GM12878 (cell line): ENCODE data around the gene ITGA6. TPM values are rescaled to one million over a fixed set of nuclear protein-coding genes. Genes with fewer than 3 reads are reported as not detected.

Experiments used
- ATAC-seq: fragments of 200-7000 bp; cut with Tn5 transposase; 3 replicates; pipeline ENCODE4 v1.9.1; 2020; ENCODE audit warnings: mild to moderate bottlenecking, moderate library complexity
- BruUV-seq: library from RNA; stranded (reverse); fragments of 400-500 nt; replicated peaks from 2 replicates; lab custom pipeline; 2021; lab: Mats Ljungman, UMichigan
- CTCF ChIA-PET: fragments of 300-600 bp; sonication (Branson Sonifier 250); formaldehyde crosslinking; extraction: SDS; loops from one replicate; lab custom pipeline; 2021; ENCODE audit warnings: inconsistent platforms; lab: Yijun Ruan, JAX
- POLR2A ChIA-PET: fragments of 350-600 bp; formaldehyde crosslinking; extraction: SDS; loops from one replicate; lab custom pipeline; 2021; ENCODE audit warnings: inconsistent platforms; lab: Charles Lee
- RAD21 ChIA-PET: fragments of 300-600 bp; sonication (Branson Sonifier 250); formaldehyde crosslinking; loops from one replicate; lab custom pipeline; 2023; ENCODE audit warnings: antibody characterized with exemption; ENCODE audit not compliant: unreplicated experiment; lab: Charles Lee
- SMC1A ChIA-PET: fragments of 300-600 bp; sonication (Branson Sonifier 250); formaldehyde crosslinking; loops from one replicate; lab custom pipeline; 2023; ENCODE audit not compliant: unreplicated experiment, uncharacterized antibody; lab: Charles Lee
- DNase-seq: peaks from one replicate; pipeline ENCODE4 v3.0.0-alpha.2; 2011; ENCODE audit warnings: low read depth, low spot score
- FAIRE-seq: peaks from 3 replicates; lab custom pipeline; 2011; peaks lifted over from hg19 to GRCh38; lab: Jason Lieb, UNC
- H2AFZ ChIP-seq: 2 replicates; pipeline ENCODE4 v1.6.0; 2011; ENCODE audit warnings: low read depth, low read length, control low read depth; ENCODE audit not compliant: control insufficient read depth
- H3K27ac ChIP-seq: 2 replicates; pipeline ENCODE4 v1.5.1; 2011; ENCODE audit warnings: control low read depth; ENCODE audit not compliant: control insufficient read depth, insufficient read depth
- H3K27me3 ChIP-seq, 2 experiments: replicated peaks in 1 of 2; 2 replicates each; pipeline versions ENCODE4 v1.6.0 to v1.6.1; 2011; ENCODE audit warnings: low read length in 1 of 2; ENCODE audit not compliant: control insufficient read depth in 2 of 2, insufficient read depth in 2 of 2
- H3K36me3 ChIP-seq, 2 experiments: 2 replicates each; pipeline ENCODE4 v1.5.1; 2011; ENCODE audit warnings: low read length in 1 of 2; ENCODE audit not compliant: control insufficient read depth in 2 of 2, insufficient read depth in 2 of 2
- H3K4me1 ChIP-seq: 2 replicates; pipeline ENCODE4 v1.6.1; 2011; ENCODE audit warnings: mild to moderate bottlenecking, low read length, moderate library complexity, mixed read lengths; ENCODE audit not compliant: control insufficient read depth, insufficient read depth
- H3K4me2 ChIP-seq: 2 replicates; pipeline ENCODE4 v1.6.0; 2011; ENCODE audit warnings: control low read depth; ENCODE audit not compliant: control insufficient read depth, insufficient read depth
- H3K4me3 ChIP-seq: fragments of 200-600 bp; sonication (generic); 2 replicates; pipeline ENCODE4 v1.5.1; 2016
- H3K79me2 ChIP-seq: 2 replicates; pipeline ENCODE4 v1.6.0; 2011; ENCODE audit warnings: low read length; ENCODE audit not compliant: control insufficient read depth, insufficient read depth
- H3K9ac ChIP-seq: 2 replicates; pipeline ENCODE4 v1.8.0; 2011; ENCODE audit warnings: low read length, control low read depth, mixed read lengths; ENCODE audit not compliant: control insufficient read depth, insufficient read depth
- H3K9me3 ChIP-seq: replicated peaks from 3 replicates; pipeline ENCODE4 v1.5.1; 2011; ENCODE audit warnings: mild to moderate bottlenecking, low read length; ENCODE audit not compliant: control insufficient read depth, insufficient read depth
- H4K20me1 ChIP-seq: 2 replicates; pipeline ENCODE4 v1.6.0; 2011; ENCODE audit not compliant: control insufficient read depth, insufficient read depth
- ATF7 ChIP-seq: fragments of 450-650 bp; IDR thresholded peaks from 2 replicates; pipeline ENCODE4 v1.6.1; 2016; ENCODE audit warnings: low read depth, mild to moderate bottlenecking
- CBX5 ChIP-seq: sonication (generic); IDR thresholded peaks from 2 replicates; pipeline ENCODE4 v1.6.1; 2016; ENCODE audit warnings: low read depth, moderate library complexity, mild to moderate bottlenecking, inconsistent platforms
- FOS ChIP-seq: IDR thresholded peaks from 3 replicates; pipeline ENCODE4 v1.6.1; 2011; ENCODE audit warnings: borderline replicate concordance; ENCODE audit not compliant: insufficient read length; ENCODE audit errors: extremely low read depth
- GABPA ChIP-seq: IDR thresholded peaks from 2 replicates; pipeline ENCODE4 v1.6.1; 2014; ENCODE audit warnings: antibody characterized with exemption, low read depth, mild to moderate bottlenecking, inconsistent platforms
- HDAC2 ChIP-seq: fragments of 200-600 bp; sonication (generic); IDR thresholded peaks from 2 replicates; pipeline ENCODE4 v1.6.1; 2017
- IKZF2 ChIP-seq, 2 experiments: fragments of 450-650 bp; IDR thresholded peaks; 2 replicates each; pipeline ENCODE4 v1.6.1; 2017; ENCODE audit warnings: mild to moderate bottlenecking in 2 of 2, moderate library complexity in 2 of 2
- IRF4 ChIP-seq: IDR thresholded peaks from 2 replicates; pipeline ENCODE4 v1.6.1; 2011; ENCODE audit warnings: low read depth, low read length
- MAX ChIP-seq: IDR thresholded peaks from 2 replicates; pipeline ENCODE4 v1.6.1; 2012; ENCODE audit warnings: low read depth, low read length, improper control_type of control experiment
- RELA ChIP-seq: fragments of 450-650 bp; IDR thresholded peaks from 2 replicates; pipeline ENCODE4 v1.8.0; 2014; ENCODE audit warnings: borderline replicate concordance; ENCODE audit not compliant: partially characterized antibody
- RUNX3 ChIP-seq: IDR thresholded peaks from 2 replicates; pipeline ENCODE4 v1.6.1; 2012; ENCODE audit warnings: low read length, inconsistent platforms
- SIN3A ChIP-seq: IDR thresholded peaks from 2 replicates; pipeline ENCODE4 v1.6.1; 2012; ENCODE audit warnings: low read depth, low read length, improper control_type of control experiment
- SMAD1 ChIP-seq: fragments of 450-650 bp; IDR thresholded peaks from 2 replicates; pipeline ENCODE4 v1.6.1; 2018; ENCODE audit warnings: mild to moderate bottlenecking, low read depth; ENCODE audit not compliant: partially characterized antibody
- USF1 ChIP-seq: IDR thresholded peaks from 2 replicates; pipeline ENCODE4 v1.6.1; 2011; ENCODE audit warnings: borderline replicate concordance, low read depth, mild to moderate bottlenecking, moderate library complexity, mixed read lengths, low read length; ENCODE audit not compliant: insufficient read depth; ENCODE audit errors: extremely low read length
- WGBS: methylation state at CpG from one replicate; pipeline ENCODE4 v1.1.6; 2016; ENCODE audit warnings: low lambda C conversion rate; ENCODE audit not compliant: insufficient replicate concordance, insufficient coverage; ENCODE audit errors: missing lambda C conversion rate; 5-methylcytosine and 5-hydroxymethylcytosine counted together
- in situ Hi-C: fragments of 300-500 bp; cut with MboI; formaldehyde crosslinking; loops from 9 replicates; pipeline ENCODE4 v1.14.3; 2018; ENCODE audit warnings: mixed read lengths
- intact Hi-C: fragments of 100-400 bp; cut with micrococcal nuclease; formaldehyde crosslinking; loops from one replicate; pipeline ENCODE4 v1.14.2; 2022; ENCODE audit not compliant: unreplicated experiment
- polyA plus RNA-seq, 11 experiments: library from polyadenylated mRNA; depleted of rRNA in 4 of 11; unstranded in 6 of 11; stranded (reverse) in 5 of 11; fragments of >200 nt; fragmentation: Nextera tagmentation in 4 of 11; fragmentation: Illumina TruSeq in 1 of 11; extraction: Ambion mirVana in 4 of 11; extraction: Trizol in 1 of 11; gene quantifications; 1 replicate in 1 of 11; 2 replicates in 10 of 11; pipeline versions ENCODE4 v1.2.1 to v1.2.3, GENCODE V29; 2011 to 2016; ENCODE audit warnings: inconsistent platforms in 2 of 11, missing spikeins in 2 of 11, low read depth in 1 of 11
- total RNA-seq, 4 experiments: library from RNA; depleted of rRNA in 3 of 4; stranded (reverse); fragments of >200 nt in 3 of 4; fragmentation: Illumina TruSeq in 1 of 4; extraction: Trizol in 1 of 4; gene quantifications; 2 replicates each; pipeline versions ENCODE4 v1.2.1 to v1.2.3, GENCODE V29; 2013 to 2021
- TF ChIP-seq, protein P1 (sequence below): fragments of 450-650 bp; IDR thresholded peaks from 2 replicates; pipeline ENCODE4 v1.6.1; 2017; ENCODE audit warnings: borderline replicate concordance
- TF ChIP-seq, protein P2 (sequence below): fragments of 450-650 bp; IDR thresholded peaks from 2 replicates; pipeline ENCODE4 v1.6.1; 2018; ENCODE audit warnings: mild to moderate bottlenecking, low read depth, moderate library complexity; ENCODE audit not compliant: partially characterized antibody

Gene ITGA6
- total and polyA plus RNA-seq, 10 of the 15 experiments (the other 5 are each of a cell fraction or from before 2014, with no cell fraction given) = 0.01 to 0.36 (median 0.14) TPM; not detected in 2

DNA sequence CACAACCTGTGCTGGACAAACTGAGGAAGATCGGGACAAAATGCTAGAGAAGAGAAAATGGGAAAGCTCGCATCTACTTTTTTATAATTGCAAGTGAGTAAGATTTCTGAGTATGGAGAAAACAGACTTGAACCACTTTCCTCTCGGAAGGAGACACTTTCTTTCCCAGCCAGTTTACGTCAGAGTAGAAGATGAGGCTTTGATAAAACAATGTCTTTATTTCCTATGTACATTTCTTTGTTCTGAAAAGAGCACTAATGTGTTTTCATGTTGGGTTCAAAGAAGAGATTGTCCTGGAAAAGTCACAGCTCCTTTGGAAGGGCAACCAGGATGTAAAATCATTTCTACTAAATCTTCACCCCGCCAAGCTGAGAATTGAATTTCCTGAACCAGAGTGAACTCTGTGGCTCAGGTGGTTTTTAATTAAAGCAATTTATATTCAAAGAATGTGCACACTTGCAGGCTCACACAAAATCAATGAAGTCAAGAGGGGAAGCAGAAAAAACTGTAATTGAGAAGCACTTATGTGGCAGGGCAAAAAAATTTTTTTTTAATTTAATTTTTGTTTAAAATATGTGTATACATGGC, 23.4 kb upstream of the ITGA6 start (continued):
- TF ChIP-seq SIN3A = no peak
- no peak for TF ChIP-seq ATF7
- no peak for TF ChIP-seq FOS
- TF ChIP-seq RELA = no peak
- TF ChIP-seq, protein P1, sequence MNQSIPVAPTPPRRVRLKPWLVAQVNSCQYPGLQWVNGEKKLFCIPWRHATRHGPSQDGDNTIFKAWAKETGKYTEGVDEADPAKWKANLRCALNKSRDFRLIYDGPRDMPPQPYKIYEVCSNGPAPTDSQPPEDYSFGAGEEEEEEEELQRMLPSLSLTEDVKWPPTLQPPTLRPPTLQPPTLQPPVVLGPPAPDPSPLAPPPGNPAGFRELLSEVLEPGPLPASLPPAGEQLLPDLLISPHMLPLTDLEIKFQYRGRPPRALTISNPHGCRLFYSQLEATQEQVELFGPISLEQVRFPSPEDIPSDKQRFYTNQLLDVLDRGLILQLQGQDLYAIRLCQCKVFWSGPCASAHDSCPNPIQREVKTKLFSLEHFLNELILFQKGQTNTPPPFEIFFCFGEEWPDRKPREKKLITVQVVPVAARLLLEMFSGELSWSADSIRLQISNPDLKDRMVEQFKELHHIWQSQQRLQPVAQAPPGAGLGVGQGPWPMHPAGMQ = no peak
- no peak for TF ChIP-seq RUNX3
- no peak for TF ChIP-seq HDAC2
- no peak for TF ChIP-seq MAX
- TF ChIP-seq CBX5 = no peak
- no peak for TF ChIP-seq SMAD1
- TF ChIP-seq USF1 = no peak

DNA sequence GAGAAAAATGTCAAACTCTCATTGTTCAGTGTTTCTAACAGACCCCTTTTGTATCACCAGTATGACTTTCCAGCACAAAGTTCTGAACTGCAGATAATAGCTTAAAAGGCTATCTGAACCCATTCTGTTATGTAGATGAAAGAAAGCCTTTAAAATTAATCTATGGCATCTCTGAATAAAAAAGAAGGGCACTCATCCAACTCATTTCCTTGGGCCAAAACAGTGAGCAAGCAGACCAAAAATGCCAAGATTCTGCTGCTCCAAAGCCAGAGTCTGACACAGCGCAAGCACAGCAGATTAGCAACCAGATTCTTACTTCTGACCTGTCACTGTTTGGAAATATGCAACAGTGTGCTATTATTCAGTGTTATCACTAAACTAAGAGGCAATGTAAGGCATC, 22.6 kb upstream of the ITGA6 start:
- in situ Hi-C loops (no loop called here), intact Hi-C loops (no loop called here)
- H3K9ac ChIP-seq = no peak overlapping the region
- ChIA-PET POLR2A (no interaction called here), CTCF (no interaction called here), SMC1A (no interaction called here), RAD21 (no interaction called here)
- no peaks in the 10 kb centered on the region for H3K36me3 ChIP-seq
- no peaks in the 10 kb centered on the region for H3K79me2 ChIP-seq
- H3K27ac ChIP-seq = no peak overlapping the region
- H3K4me3 ChIP-seq = no peak overlapping the region
- H3K4me2 ChIP-seq = no peak overlapping the region
- DNase-seq (no peak), ATAC-seq (no peak), FAIRE-seq (no peak)
- H2AFZ ChIP-seq = no peak overlapping the region
- H4K20me1 ChIP-seq = no peaks in the 10 kb centered on the region
- peaks cover 0 to 4% of the 10 kb centered on the region in 2 experiments; a peak in 2 of 4 replicates for H3K27me3 ChIP-seq
- no peaks in the 10 kb centered on the region for H3K4me1 ChIP-seq
- 81% methylated on average over 1 of the region's 1 CpG for WGBS
- H3K9me3 ChIP-seq = no peaks in the 10 kb centered on the region
- no TSS peak for BruUV-seq
- TF ChIP-seq, protein P2, sequence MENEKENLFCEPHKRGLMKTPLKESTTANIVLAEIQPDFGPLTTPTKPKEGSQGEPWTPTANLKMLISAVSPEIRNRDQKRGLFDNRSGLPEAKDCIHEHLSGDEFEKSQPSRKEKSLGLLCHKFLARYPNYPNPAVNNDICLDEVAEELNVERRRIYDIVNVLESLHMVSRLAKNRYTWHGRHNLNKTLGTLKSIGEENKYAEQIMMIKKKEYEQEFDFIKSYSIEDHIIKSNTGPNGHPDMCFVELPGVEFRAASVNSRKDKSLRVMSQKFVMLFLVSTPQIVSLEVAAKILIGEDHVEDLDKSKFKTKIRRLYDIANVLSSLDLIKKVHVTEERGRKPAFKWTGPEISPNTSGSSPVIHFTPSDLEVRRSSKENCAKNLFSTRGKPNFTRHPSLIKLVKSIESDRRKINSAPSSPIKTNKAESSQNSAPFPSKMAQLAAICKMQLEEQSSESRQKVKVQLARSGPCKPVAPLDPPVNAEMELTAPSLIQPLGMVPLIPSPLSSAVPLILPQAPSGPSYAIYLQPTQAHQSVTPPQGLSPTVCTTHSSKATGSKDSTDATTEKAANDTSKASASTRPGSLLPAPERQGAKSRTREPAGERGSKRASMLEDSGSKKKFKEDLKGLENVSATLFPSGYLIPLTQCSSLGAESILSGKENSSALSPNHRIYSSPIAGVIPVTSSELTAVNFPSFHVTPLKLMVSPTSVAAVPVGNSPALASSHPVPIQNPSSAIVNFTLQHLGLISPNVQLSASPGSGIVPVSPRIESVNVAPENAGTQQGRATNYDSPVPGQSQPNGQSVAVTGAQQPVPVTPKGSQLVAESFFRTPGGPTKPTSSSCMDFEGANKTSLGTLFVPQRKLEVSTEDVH = no peak
- TF ChIP-seq GABPA (no peak), IKZF2 (IDR thresholded peaks at IDR 0.05) (no peak), IRF4 (no peak)
